HCT116 (cell line): ENCODE measurements around the gene MXRA8. TPM values are rescaled to one million over a fixed set of nuclear protein-coding genes. Genes with fewer than 3 reads are reported as not detected.

Experiments
- ATAC-seq: fragments of 200-7000 bp; cut with Tn5 transposase; 2 replicates; pipeline ENCODE4 v1.9.1; 2020; ENCODE audit warnings: mild to moderate bottlenecking, moderate library complexity
- BruUV-seq: library from RNA; stranded (reverse); fragments of 400-500 nt; replicated peaks from 2 replicates; lab custom pipeline; 2021; lab: Mats Ljungman, UMichigan
- CTCF ChIA-PET: fragments of 300-600 bp; sonication (Branson Sonifier 250); formaldehyde crosslinking; loops from one replicate; lab custom pipeline; 2021; ENCODE audit warnings: antibody characterized with exemption; lab: Charles Lee
- POLR2A ChIA-PET: fragments of 300-600, 350-600 bp; sonication (Branson Sonifier 250); formaldehyde crosslinking; loops from one replicate; lab custom pipeline; 2021; ENCODE audit warnings: antibody characterized with exemption; lab: Charles Lee
- RAD21 ChIA-PET, 2 experiments: fragments of 300-600 bp; sonication (Branson Sonifier 250); formaldehyde crosslinking; loops; one replicate each; lab custom pipeline; 2023; ENCODE audit warnings: low total read pairs in 2 of 2; ENCODE audit not compliant: uncharacterized antibody in 2 of 2, unreplicated experiment in 2 of 2, low non-redundant PET in 1 of 2; lab: Charles Lee
- DNase-seq: peaks from one replicate; pipeline ENCODE4 v3.0.0-alpha.2; 2010; ENCODE audit warnings: low read depth, low spot score
- H2AFZ ChIP-seq: fragments of 200-600 bp; shearing (Covaris generic), sonication (generic); 2 replicates; pipeline ENCODE4 v1.6.1; 2017; ENCODE audit warnings: low read depth, mixed run types, mixed read lengths, antibody characterized with exemption, low read length; ENCODE audit not compliant: poor library complexity, severe bottlenecking
- H3K27ac ChIP-seq: 2 replicates; pipeline ENCODE4 v1.5.1; 2012; ENCODE audit warnings: low read depth, low read length
- H3K27me3 ChIP-seq: fragments of 200-600 bp; sonication (generic); 2 replicates; pipeline ENCODE4 v1.6.1; 2016; ENCODE audit warnings: mixed run types, low read length, mixed read lengths; ENCODE audit not compliant: insufficient read depth
- H3K36me3 ChIP-seq, 2 experiments: fragments of 200-500 bp in 1 of 2; fragments of 200-600 bp in 1 of 2; sonication (Bioruptor generic) in 1 of 2; sonication (generic) in 1 of 2; 2 replicates each; pipeline versions ENCODE4 v1.5.1 to v1.6.1; 2014 to 2016; ENCODE audit warnings: low read length in 2 of 2, inconsistent platforms in 1 of 2, mixed read lengths in 1 of 2, mixed run types in 1 of 2; ENCODE audit not compliant: insufficient read depth in 2 of 2, control insufficient read depth in 1 of 2
- H3K4me1 ChIP-seq, 2 experiments: fragments of 200-600 bp in 1 of 2; sonication (generic) in 1 of 2; 2 replicates each; pipeline versions ENCODE4 v1.5.1 to v1.6.1; 2012 to 2017; ENCODE audit warnings: low read length in 2 of 2, inconsistent platforms in 1 of 2, mild to moderate bottlenecking in 1 of 2, mixed read lengths in 1 of 2, mixed run types in 1 of 2, moderate library complexity in 1 of 2; ENCODE audit not compliant: insufficient read depth in 2 of 2, control insufficient read depth in 1 of 2
- H3K4me2 ChIP-seq: fragments of 200-600 bp; sonication (generic); 2 replicates; pipeline ENCODE4 v1.6.1; 2017; ENCODE audit warnings: mixed run types, low read length, mixed read lengths
- H3K4me3 ChIP-seq, 2 experiments: fragments of 200-600 bp in 1 of 2; sonication (generic) in 1 of 2; replicated peaks in 1 of 2; 2 replicates each; pipeline ENCODE4 v1.5.1; 2011 to 2016; ENCODE audit warnings: low read length in 2 of 2, control low read depth in 1 of 2, low read depth in 1 of 2, mild to moderate bottlenecking in 1 of 2, mixed read lengths in 1 of 2, mixed run types in 1 of 2
- H3K79me2 ChIP-seq: fragments of 200-600 bp; sonication (generic); 2 replicates; pipeline ENCODE4 v1.6.1; 2017; ENCODE audit warnings: mild to moderate bottlenecking, mixed run types, low read length, moderate library complexity, mixed read lengths; ENCODE audit not compliant: insufficient read depth
- H3K9ac ChIP-seq: fragments of 200-600 bp; sonication (generic); 2 replicates; pipeline ENCODE4 v1.6.1; 2016; ENCODE audit warnings: low read length, mixed read lengths
- H3K9me2 ChIP-seq: fragments of 200-600 bp; sonication (generic), shearing (Covaris generic); 2 replicates; pipeline ENCODE4 v1.6.1; 2017; ENCODE audit warnings: mixed run types, mild to moderate bottlenecking, moderate library complexity; ENCODE audit not compliant: insufficient read depth
- H3K9me3 ChIP-seq, 2 experiments: fragments of 200-500 bp in 1 of 2; fragments of 200-600 bp in 1 of 2; sonication (Bioruptor generic) in 1 of 2; sonication (generic) in 1 of 2; 2 replicates each; pipeline ENCODE4 v1.6.1; 2014 to 2017; ENCODE audit warnings: low read length in 2 of 2, mixed read lengths in 2 of 2, inconsistent platforms in 1 of 2, low read depth in 1 of 2, mild to moderate bottlenecking in 1 of 2, mixed run types in 1 of 2, moderate library complexity in 1 of 2; ENCODE audit not compliant: control insufficient read depth in 1 of 2, insufficient read depth in 1 of 2
- H4K20me1 ChIP-seq: fragments of 200-600 bp; sonication (generic), shearing (Covaris generic); 2 replicates; pipeline ENCODE4 v1.6.1; 2017; ENCODE audit warnings: mixed run types, mild to moderate bottlenecking, moderate library complexity; ENCODE audit not compliant: insufficient read depth
- CBX3 ChIP-seq: IDR thresholded peaks from 2 replicates; pipeline ENCODE4 v1.6.1; 2012; ENCODE audit warnings: low read depth
- CEBPB ChIP-seq: IDR thresholded peaks from 2 replicates; pipeline ENCODE4 v1.6.1; 2012; ENCODE audit warnings: low read depth
- EGR1 ChIP-seq: IDR thresholded peaks from 2 replicates; pipeline ENCODE4 v1.6.1; 2012; ENCODE audit warnings: low read depth
- ELF1 ChIP-seq: IDR thresholded peaks from 2 replicates; pipeline ENCODE4 v1.6.1; 2012; ENCODE audit warnings: low read depth, borderline replicate concordance
- EZH2 ChIP-seq: fragments of 200-600 bp; sonication (generic); IDR thresholded peaks from 2 replicates; pipeline ENCODE4 v1.6.1; 2017; ENCODE audit warnings: antibody characterized with exemption, mixed run types
- POLR2A ChIP-seq: IDR thresholded peaks from 2 replicates; pipeline ENCODE4 v1.7.0; 2011; ENCODE audit warnings: borderline replicate concordance; ENCODE audit not compliant: insufficient read depth, insufficient read length; ENCODE audit errors: extremely low read depth
- POLR2AphosphoS5 ChIP-seq: IDR thresholded peaks from 2 replicates; pipeline ENCODE4 v1.6.1; 2011; ENCODE audit warnings: mild to moderate bottlenecking, low read depth, low read length, moderate library complexity
- SIN3A ChIP-seq: IDR thresholded peaks from 2 replicates; pipeline ENCODE4 v1.6.1; 2012; ENCODE audit warnings: low read depth
- SP1 ChIP-seq: IDR thresholded peaks from 2 replicates; pipeline ENCODE4 v1.6.1; 2012; ENCODE audit warnings: low read depth
- YY1 ChIP-seq: IDR thresholded peaks from 2 replicates; pipeline ENCODE4 v1.6.1; 2011; ENCODE audit warnings: low read length, low read depth, moderate library complexity, mild to moderate bottlenecking; ENCODE audit not compliant: insufficient replicate concordance; ENCODE audit errors: extremely low read depth
- ZFX ChIP-seq: fragments of 450-650 bp; IDR thresholded peaks from 2 replicates; pipeline ENCODE4 v1.6.1; 2017
- ZNF274 ChIP-seq: fragments of 200-500 bp; sonication (Bioruptor generic); IDR thresholded peaks from 2 replicates; pipeline ENCODE4 v1.6.1; 2014; ENCODE audit warnings: mild to moderate bottlenecking, low read depth, low read length, inconsistent platforms
- intact Hi-C: fragments of 100-400 bp; cut with micrococcal nuclease; formaldehyde crosslinking; loops from 2 replicates; pipeline ENCODE4 v1.10.0; 2022
- total RNA-seq: library from RNA; stranded (reverse); gene quantifications from one replicate; pipeline ENCODE4 v1.2.1, GENCODE V29; 2021; ENCODE audit not compliant: unreplicated experiment
- TF ChIP-seq, protein P1 (sequence below): IDR thresholded peaks from 2 replicates; pipeline ENCODE4 v1.6.1; 2011; ENCODE audit warnings: mild to moderate bottlenecking, low read length, moderate library complexity; ENCODE audit not compliant: insufficient replicate concordance; ENCODE audit errors: extremely low read depth
- TF ChIP-seq, protein P2 (sequence below): IDR thresholded peaks from 2 replicates; pipeline ENCODE4 v1.6.1; 2012
- TF ChIP-seq, protein P3 (sequence below): IDR thresholded peaks from 2 replicates; pipeline ENCODE4 v1.6.1; 2012; ENCODE audit warnings: low read depth

MXRA8 gene
- total RNA-seq, 1 experiment from 2014 or later: 0.74 TPM

DNA sequence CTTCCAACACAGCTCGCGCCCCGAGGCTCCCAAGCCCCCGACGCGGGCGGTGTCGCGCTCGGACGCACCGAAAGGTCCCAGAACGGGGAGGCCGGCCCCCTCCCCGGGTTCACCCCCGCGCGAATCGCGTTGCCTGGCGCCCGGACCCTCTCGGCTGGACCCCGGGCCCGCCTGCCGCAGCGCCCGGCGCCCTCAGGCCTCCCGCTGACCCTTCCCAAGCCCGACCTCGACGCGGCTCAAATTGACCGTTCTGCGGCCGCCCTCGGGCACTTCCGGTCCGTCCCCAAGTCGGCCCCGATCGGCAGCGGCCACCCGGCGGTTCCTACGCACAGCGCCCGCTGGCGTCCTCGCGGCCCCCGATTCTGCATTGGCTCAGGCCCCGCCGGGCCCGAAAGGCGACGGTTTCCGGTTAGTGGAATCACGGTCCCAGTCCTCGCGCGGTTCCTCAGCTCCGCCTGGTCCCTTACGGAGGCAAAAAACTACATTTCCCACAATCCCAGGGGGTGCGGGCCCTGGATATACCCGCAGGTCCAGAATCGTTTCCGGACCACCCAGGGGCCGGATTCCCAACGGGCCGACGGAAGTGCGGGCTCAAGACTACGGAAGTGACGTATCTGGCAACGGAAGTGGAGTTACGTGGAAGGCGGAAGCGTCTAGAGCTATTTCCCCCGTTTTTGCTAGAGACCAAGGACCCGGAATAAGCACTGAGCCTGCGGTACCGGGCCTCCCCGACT is 16.7 kb upstream of the MXRA8 start, which contains the start of gene AURKAIP1 (continued):
- TF ChIP-seq, protein P1, sequence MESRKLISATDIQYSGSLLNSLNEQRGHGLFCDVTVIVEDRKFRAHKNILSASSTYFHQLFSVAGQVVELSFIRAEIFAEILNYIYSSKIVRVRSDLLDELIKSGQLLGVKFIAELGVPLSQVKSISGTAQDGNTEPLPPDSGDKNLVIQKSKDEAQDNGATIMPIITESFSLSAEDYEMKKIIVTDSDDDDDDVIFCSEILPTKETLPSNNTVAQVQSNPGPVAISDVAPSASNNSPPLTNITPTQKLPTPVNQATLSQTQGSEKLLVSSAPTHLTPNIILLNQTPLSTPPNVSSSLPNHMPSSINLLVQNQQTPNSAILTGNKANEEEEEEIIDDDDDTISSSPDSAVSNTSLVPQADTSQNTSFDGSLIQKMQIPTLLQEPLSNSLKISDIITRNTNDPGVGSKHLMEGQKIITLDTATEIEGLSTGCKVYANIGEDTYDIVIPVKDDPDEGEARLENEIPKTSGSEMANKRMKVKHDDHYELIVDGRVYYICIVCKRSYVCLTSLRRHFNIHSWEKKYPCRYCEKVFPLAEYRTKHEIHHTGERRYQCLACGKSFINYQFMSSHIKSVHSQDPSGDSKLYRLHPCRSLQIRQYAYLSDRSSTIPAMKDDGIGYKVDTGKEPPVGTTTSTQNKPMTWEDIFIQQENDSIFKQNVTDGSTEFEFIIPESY: peak; percentile 96
- no peak for TF ChIP-seq EZH2
- TF ChIP-seq EGR1: peak; percentile 94
- TF ChIP-seq POLR2A: peak; percentile 59
- no peak for TF ChIP-seq ZNF274
- TF ChIP-seq, all 23 proteins: peak for 15

DNA sequence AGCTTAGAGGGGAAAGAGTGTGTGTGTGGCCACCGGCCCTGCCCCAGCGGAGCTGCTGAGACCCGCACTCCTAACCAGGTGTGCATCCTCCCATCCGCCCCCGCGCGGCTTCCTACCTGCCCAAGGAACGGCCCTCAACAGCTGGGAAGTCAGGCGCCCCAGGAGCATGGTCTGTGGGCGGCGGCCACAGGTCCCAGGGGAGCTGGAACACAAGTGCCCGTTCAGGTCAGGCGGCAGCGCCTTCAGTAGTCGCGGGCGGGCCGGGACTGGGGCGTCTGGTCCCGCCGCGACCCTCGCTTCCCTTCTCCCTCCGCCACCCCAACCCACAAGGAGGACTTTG is 16.2 kb upstream of the MXRA8 start:
- intact Hi-C loops: loop anchor here (2.0 kb wide), 2 partner anchors 30 to 70 kb away; no protein-coding TSS in a partner anchor
- POLR2A ChIA-PET: interaction anchor here (0.6 to 2.1 kb wide), 4 partner anchors 24 to 470 kb away, joined by 3 to 6 read pairs (median 4); partner anchors contain the start of gene CCNL2
- TF ChIP-seq CBX3: no peak
- no peak for TF ChIP-seq POLR2AphosphoS5
- TF ChIP-seq SP1: no peak
- no peak for TF ChIP-seq ELF1
- no peak for TF ChIP-seq POLR2A
- no peak for TF ChIP-seq ZFX
- TF ChIP-seq, protein P1: no peak
- TF ChIP-seq SIN3A: no peak
- TF ChIP-seq, protein P2, sequence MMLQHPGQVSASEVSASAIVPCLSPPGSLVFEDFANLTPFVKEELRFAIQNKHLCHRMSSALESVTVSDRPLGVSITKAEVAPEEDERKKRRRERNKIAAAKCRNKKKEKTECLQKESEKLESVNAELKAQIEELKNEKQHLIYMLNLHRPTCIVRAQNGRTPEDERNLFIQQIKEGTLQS: no peak
- TF ChIP-seq EZH2: no peak
- TF ChIP-seq, protein P3, sequence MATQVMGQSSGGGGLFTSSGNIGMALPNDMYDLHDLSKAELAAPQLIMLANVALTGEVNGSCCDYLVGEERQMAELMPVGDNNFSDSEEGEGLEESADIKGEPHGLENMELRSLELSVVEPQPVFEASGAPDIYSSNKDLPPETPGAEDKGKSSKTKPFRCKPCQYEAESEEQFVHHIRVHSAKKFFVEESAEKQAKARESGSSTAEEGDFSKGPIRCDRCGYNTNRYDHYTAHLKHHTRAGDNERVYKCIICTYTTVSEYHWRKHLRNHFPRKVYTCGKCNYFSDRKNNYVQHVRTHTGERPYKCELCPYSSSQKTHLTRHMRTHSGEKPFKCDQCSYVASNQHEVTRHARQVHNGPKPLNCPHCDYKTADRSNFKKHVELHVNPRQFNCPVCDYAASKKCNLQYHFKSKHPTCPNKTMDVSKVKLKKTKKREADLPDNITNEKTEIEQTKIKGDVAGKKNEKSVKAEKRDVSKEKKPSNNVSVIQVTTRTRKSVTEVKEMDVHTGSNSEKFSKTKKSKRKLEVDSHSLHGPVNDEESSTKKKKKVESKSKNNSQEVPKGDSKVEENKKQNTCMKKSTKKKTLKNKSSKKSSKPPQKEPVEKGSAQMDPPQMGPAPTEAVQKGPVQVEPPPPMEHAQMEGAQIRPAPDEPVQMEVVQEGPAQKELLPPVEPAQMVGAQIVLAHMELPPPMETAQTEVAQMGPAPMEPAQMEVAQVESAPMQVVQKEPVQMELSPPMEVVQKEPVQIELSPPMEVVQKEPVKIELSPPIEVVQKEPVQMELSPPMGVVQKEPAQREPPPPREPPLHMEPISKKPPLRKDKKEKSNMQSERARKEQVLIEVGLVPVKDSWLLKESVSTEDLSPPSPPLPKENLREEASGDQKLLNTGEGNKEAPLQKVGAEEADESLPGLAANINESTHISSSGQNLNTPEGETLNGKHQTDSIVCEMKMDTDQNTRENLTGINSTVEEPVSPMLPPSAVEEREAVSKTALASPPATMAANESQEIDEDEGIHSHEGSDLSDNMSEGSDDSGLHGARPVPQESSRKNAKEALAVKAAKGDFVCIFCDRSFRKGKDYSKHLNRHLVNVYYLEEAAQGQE: no peak
- TF ChIP-seq YY1: no peak
- no peak for TF ChIP-seq ZNF274
- TF ChIP-seq CEBPB: no peak
- TF ChIP-seq EGR1: no peak

More for the DNA sequence above, 16.2 kb upstream of the MXRA8 start:
- Histone ChIP-seq H3K9me2 (no peaks in the 10 kb centered on the region), H3K36me3 (peaks cover 0 to 11% of the 10 kb centered on the region in 2 experiments; a peak in 1 of 4 replicates), H3K4me2 (peak overlapping the region; percentile 79), H3K9me3 (no peaks in the 10 kb centered on the region), H3K79me2 (peaks cover 29% of the 10 kb centered on the region), H3K27ac (peak overlapping the region; percentile 99), H4K20me1 (no peaks in the 10 kb centered on the region), H3K4me1 (peaks cover 14 to 33% of the 10 kb centered on the region in 2 experiments), H3K27me3 (no peaks in the 10 kb centered on the region), H3K9ac (peak overlapping the region; percentile 96), H3K4me3 (peak overlapping the region; percentile 73 to 93), H2AFZ (no peak overlapping the region)
- DNase-seq (no peak), ATAC-seq (no peak)
- ChIA-PET RAD21 (interaction anchor here in 1 of 2 experiments (0.8 to 1.2 kb wide), 2 partner anchors 25 to 26 kb away, joined by 3 to 4 read pairs; partner anchors contain the start of gene CCNL2), CTCF (interaction anchor here (0.8 to 1.8 kb wide), 6 partner anchors 26 to 130 kb away, joined by 3 to 9 read pairs (median 4); no protein-coding TSS in a partner anchor)
- BruUV-seq: no TSS peak
